Stimulated activated CD8-positive, alpha-beta memory T cell treated with anti-CD3 and anti-CD28 coated beads, Interleukin-15, amount 100 ng/mL, for 1 hour (primary cell): ENCODE measurements around the gene TMEM248.
"Not testable (repeated sequence)": the region's sequence is repeated elsewhere in the genome, so short reads cannot be mapped to it uniquely, and the experiment has no call there.

Source experiments
- DNase-seq: peaks from one replicate; pipeline ENCODE4 v3.0.0-alpha.2; 2020; ENCODE audit warnings: low read depth

The TMEM248 gene

GRCh38 chr7:66908598-66908997 lies 12.4 kb upstream of the TMEM248 start:
- not testable (repeated sequence) for DNase-seq

GRCh38 chr7:66910789-66911188 lies 10.2 kb upstream of the TMEM248 start:
- no peak for DNase-seq

- not testable (repeated sequence) for DNase-seq
Measured at GRCh38 chr7:66911191-66911590, 9.8 kb upstream of the TMEM248 start.

- no peak for DNase-seq
Measured at GRCh38 chr7:66912195-66912594, 8.8 kb upstream of the TMEM248 start.

GRCh38 chr7:66913118-66914037 lies 7.6 kb upstream of the TMEM248 start:
- DNase-seq, result no peak

GRCh38 chr7:66917904-66918303 lies 3.1 kb upstream of the TMEM248 start:
- DNase-seq, result not testable (repeated sequence)

GRCh38 chr7:66919304-66919703 lies 1.7 kb upstream of the TMEM248 start:
- DNase-seq, result no peak

- no peak for DNase-seq
Measured at GRCh38 chr7:66919704-66920103, 1.3 kb upstream of the TMEM248 start.

- no peak for DNase-seq
Measured at GRCh38 chr7:66920256-66920655, 769 bp upstream of the TMEM248 start.

- DNase-seq, result no peak
Measured at GRCh38 chr7:66921396-66921917, 432 bp downstream of the TMEM248 start.

GRCh38 chr7:66921918-66922486 lies 977 bp downstream of the TMEM248 start:
- DNase-seq, result no peak

GRCh38 chr7:66925255-66925654 lies 4.2 kb downstream of the TMEM248 start:
- no peak for DNase-seq

GRCh38 chr7:66927348-66927948 lies 6.4 kb downstream of the TMEM248 start:
- DNase-seq, result no peak

GRCh38 chr7:66928388-66928787 lies 7.4 kb downstream of the TMEM248 start:
- no peak for DNase-seq

- no peak for DNase-seq
Measured at GRCh38 chr7:66929165-66929564, 8.1 kb downstream of the TMEM248 start.

GRCh38 chr7:66929935-66930334 lies 8.9 kb downstream of the TMEM248 start:
- DNase-seq, result no peak

GRCh38 chr7:66930341-66930740 lies 9.3 kb downstream of the TMEM248 start:
- DNase-seq, result no peak

GRCh38 chr7:66933469-66933868 lies 12.4 kb downstream of the TMEM248 start:
- DNase-seq, result no peak

GRCh38 chr7:66937940-66938339 lies 16.9 kb downstream of the TMEM248 start:
- no peak for DNase-seq

GRCh38 chr7:66939325-66939724 lies 18.3 kb downstream of the TMEM248 start:
- DNase-seq, result no peak

GRCh38 chr7:66946545-66946944 lies 25.5 kb downstream of the TMEM248 start:
- DNase-seq, result no peak

- no peak for DNase-seq
Measured at GRCh38 chr7:66948480-66949109, 27.6 kb downstream of the TMEM248 start.
